Right hindlimb (tissue), 1 donor: ENCODE data around the gene PRSS33.

ENCODE experiments used
- DNase-seq: peaks from one replicate; pipeline ENCODE4 v3.0.0-alpha.2; 2018

The PRSS33 gene, protein sequence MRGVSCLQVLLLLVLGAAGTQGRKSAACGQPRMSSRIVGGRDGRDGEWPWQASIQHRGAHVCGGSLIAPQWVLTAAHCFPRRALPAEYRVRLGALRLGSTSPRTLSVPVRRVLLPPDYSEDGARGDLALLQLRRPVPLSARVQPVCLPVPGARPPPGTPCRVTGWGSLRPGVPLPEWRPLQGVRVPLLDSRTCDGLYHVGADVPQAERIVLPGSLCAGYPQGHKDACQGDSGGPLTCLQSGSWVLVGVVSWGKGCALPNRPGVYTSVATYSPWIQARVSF

DNA sequence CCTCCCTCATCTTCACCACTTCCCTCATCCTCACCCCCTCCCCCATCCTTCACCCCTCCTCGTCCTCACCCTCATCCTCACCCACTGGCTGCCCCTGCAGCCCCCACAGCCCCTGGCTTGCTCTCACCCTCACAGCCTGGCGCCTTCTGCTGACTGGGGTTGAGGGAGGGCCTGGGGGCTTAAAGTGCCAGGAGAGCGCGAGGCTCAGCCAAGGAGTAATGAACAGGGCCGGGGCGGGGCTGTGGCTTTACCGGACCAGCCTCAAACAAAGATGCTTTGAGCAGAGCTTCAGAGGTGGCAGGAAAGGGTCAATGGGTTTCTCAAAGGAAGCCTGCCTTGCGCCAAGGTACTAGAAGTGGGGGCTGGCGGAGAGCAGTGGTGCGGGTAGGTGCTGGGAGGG, at the start of gene PRSS33:
PRSS33 (minus strand) TSS at position 155 of the 400 bp plus-strand sequence. CDS start 1,013 bp downstream, outside the sequence.
- peak; percentile 17 for DNase-seq

DNA sequence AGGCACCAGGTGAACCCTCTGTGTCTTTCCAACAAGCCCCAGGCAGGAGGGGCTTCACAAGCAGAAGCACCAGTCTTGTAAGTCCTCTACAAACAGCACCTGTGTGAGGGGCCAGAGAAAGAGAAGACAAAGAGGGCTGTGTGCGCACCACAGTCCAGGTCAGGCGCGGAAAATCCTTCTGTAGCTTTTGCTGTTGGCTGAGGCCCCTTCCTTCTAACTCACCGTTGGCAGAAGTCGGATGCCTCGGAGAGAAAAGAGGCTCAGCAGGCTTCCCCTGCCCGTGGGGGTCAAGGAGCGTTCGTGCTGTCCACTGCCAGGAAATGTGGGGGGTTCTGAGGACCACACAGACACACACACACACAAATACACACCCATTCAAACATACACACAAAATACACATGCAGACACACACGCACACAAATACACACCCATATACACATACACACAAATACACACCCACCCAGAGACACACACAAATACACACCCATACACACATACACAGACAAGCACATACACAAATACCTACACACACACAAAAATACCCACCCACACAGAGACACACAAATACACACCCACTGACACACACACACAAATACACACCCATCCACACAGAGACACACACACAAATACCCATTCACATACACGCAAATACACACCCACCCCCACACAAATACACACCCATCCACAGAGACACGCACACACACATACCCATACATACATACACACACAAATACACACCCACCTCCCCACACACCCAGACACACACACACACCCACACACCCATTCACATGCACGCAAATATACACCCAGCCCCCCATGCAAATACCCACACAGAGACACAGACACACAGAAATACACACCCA, 49.5 kb upstream of the PRSS33 start:
- DNase-seq, result no peak

DNA sequence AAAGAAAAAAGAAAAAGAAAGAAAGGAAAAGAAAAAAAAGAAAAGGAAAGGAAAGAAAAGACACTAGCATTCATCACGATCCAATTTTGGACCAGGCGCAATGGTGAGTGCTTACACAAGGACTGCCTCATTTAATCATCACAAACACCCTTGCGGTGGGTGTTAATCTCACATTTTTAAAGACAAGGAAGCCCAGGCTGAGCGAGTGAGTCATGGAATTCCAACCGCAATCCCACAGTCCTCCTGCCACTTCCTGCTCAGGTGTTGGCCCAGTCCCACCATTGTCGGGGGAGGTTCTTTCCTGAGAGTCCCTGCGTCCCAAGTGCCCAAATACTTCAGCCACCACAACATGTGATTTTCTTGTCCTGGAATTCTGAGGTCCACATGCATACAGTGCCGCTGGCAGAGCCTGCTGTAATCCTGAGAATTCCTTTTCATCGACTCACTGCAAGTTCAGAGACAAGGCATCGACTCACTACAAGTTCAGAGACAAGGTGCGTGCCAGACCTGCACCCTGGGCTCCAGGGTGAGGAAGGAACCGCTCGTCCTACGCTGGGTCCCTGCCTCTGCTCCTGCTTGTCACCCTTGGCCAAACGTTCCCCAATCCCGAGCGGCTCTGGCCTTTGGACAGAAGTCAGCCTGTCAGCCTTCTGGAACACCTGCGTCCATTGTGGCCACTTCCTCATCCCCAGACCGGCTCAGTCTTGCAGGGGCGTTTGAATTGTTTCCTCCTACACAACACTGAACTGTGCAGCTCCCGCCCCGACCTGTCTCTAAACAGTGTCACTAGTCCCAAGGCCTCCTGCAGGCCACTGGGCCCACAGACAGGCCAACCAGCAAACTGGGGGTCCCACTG, 48.5 kb upstream of the PRSS33 start:
- no peak for DNase-seq

DNA sequence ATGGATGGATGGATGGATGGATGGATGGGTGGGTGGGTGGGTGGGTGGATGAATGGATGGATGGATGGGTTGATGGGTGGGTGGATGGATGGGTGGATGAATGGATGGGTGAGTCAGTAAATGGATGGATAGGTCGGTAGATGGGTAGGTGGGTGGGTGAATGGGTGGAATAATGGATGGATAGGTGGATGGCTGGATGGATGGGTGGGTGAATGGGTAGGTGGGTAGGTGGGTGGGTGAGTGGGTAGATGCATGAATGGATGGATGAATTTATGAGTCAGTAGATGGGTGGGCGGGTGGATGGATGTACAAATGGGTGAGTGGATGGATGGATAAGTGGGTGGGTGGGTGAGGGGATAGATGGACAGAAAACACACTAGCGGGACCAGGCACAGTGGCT, 47.6 kb upstream of the PRSS33 start:
- DNase-seq, result no peak

DNA sequence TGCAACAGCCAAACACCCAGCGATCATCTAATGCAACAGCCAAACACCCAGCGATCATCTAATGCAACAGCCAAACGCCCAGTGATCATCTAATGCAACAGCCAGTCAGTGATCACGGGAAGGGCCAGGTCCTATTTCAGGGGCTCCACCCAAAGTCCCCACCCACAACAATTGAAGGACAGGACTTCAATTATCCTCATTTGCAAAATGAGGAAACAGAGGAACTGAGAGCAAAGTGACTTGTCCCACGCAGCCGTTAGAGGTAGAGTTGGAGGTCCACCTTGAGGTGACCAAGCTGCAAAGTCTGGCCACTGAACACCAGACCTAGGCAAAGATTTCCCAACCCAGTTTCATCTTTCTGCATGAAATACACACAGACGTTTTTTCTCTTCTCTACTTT, 46.4 kb upstream of the PRSS33 start:
- no peak for DNase-seq

DNA sequence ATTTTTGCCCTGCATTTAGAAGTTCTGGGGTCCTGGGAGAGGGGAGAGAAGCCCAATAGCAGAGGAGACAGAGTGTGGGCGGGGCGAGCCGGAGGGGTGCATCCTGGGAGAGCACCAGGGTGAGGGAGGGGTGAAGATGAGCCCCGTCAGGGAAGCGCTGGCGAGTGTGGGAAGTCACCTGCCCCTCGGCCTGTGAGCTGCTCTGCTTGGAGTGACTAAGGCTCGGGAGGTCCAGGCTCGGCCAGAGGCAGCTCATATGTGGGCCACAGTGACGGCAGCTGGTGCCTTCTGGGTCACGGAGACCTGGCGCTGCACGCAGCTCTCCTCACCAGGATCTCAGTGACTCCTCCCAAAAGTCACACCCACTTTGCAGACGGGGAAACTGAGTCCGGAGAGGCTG, 43.8 kb upstream of the PRSS33 start:
- DNase-seq, result no peak

DNA sequence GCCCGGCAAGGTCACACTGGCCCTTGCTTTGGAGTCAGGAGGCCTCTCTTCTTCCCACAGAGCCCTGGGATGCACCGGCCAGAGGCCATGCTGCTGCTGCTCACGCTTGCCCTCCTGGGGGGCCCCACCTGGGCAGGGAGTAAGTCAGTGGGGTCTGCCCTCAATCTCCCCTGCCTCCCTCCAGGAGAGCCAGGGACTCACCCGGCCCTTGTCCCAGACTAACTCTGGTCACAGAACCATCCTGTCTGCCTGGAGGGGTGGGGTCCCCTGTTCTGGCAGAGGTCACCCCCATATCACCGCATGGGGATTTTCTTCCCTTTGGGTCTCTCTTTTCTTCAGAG, 43.0 kb upstream of the PRSS33 start:
- DNase-seq, result no peak

DNA sequence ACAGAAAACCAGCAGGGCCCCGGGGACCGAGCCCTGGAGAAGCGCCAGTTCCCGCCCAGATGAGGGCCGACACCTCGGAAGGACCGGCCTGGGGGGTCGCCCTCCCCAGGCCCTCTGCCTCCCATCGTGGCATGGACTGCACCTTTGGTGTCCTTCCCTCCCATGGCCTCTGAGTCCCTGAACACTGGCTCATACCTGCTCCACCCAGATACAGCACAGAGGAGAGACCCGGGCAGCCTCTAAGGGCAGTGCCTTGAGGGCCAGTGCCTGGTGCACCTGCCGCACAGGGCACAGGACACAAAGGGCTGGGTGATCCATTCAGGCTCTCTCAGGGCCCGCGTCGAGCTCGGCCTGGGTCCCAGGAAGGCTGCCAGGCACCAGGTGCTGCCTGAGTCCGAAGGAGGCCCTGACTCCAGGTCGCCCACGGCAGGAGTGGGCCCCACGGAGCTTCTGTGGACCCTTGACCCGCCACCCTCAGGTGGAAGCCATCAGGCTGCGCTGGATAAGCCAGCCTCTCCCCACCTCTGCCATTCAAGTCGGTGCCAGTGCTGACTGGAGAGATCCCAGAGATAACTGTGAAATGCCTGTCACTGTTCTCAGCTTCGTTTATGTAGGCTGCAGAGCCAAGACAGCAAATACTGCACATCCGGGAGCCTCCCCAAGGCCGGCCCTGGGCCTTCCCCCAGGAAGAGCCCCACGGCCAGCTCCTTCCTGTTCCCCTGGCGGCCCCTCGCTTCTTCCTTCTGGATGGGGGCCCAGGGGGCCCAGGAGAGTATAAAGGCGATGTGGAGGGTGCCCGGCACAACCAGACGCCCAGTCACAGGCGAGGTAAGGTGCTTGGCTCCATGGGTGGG, 42.4 kb upstream of the PRSS33 start, which contains the start of gene ZG16B:
ZG16B (plus strand) TSS at position 803 of the 854 bp plus-strand sequence. CDS start 139 bp downstream, outside the sequence.
- no peak for DNase-seq

DNA sequence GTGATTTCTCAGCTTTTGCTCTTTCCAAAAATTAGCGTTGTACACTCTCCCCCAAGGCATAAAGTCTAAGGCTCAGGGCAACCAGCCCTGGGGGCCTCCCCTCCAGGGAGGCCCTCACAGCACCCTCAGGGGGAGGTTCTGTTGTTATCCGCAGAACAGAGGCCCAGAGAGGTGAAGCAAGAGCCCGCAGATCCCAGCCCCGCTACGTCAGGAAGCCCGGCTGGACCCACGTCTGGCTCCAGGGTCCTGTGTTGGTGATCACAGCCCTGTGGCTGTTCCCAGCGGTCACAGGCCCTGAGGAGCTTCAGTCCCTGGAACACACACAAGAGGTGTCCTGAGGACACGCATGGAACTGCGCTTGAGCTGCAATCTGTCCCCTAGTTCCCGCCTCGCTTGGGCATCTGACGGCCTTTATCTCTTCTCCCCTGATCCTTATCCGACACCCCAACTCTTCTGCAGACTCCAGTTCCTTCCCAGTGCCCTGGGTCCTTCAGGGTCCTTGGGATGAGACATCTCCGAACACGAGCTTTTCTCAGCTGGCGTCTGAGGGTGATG, 41.6 kb upstream of the PRSS33 start:
- no peak for DNase-seq

DNA sequence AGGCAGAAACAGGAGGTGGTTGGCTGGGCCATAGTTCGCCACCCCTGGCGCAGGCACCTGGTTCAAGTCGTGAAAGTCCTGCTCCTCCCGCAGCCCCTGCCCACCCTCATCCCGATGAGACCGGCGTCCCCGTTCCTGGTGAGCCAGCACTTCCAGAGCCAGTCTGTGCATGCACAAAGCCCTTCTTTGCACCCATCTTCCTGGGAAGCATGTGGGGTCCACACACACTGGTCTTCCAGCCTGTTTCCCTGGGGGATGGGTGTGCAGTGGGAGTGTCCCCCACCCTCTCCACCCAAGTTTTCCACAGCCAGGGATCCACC, 41.1 kb upstream of the PRSS33 start:
- DNase-seq, result no peak

DNA sequence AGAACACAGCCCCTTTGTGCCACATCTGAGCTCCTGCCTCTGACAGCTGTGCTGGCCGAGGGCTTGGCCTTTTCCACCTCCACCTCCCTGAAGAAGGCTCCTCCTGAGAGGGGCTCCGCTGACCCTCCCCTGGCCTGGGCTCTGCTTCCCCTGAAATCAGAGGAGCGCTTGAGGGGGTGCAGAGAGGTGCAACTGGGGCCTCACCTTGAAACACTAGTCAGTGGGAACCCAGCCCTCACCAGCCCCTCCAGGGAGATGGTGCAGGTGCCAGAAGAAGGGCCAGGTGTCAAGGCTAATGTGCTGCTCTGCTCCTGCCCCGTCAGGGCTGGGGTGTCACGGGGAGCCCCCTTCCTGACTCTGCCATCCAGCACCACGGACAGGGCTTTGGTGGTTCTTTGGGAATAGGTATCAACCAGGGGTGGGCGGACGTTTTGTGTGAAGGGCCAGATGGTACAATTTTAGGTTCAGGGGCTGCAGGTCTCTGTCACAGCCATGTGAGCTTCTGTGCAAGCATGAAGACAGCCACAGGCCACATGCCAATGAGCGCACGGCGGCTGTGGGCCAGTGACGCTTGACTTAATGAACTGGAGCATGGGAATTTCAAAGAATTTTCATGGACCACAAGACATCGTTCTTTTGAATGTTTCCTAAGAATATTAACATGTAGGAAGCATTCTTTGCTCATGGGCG, 40.6 kb upstream of the PRSS33 start:
- peak; percentile 11 for DNase-seq

DNA sequence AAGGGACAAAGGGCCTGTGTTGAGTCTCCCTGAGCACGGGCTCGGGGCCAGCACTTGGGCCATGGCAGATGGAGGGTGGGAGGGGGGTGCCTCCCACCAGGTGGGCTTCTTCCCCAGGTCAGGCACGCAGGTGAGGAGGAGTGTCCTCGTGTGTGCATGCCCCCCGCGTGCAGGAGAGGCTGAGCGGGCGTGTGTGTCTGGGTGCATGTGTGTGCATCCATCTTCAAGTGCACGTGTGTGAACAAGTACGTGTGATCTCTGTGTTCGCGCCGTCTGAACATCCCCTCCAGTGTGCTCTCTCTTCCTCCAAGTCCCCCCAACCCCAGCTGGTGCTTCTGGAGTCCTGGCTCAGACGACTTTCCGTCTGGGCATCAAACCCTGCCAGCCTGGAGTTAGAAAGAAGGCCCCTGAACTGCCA, 40.0 kb upstream of the PRSS33 start:
- peak; percentile 16 for DNase-seq

DNA sequence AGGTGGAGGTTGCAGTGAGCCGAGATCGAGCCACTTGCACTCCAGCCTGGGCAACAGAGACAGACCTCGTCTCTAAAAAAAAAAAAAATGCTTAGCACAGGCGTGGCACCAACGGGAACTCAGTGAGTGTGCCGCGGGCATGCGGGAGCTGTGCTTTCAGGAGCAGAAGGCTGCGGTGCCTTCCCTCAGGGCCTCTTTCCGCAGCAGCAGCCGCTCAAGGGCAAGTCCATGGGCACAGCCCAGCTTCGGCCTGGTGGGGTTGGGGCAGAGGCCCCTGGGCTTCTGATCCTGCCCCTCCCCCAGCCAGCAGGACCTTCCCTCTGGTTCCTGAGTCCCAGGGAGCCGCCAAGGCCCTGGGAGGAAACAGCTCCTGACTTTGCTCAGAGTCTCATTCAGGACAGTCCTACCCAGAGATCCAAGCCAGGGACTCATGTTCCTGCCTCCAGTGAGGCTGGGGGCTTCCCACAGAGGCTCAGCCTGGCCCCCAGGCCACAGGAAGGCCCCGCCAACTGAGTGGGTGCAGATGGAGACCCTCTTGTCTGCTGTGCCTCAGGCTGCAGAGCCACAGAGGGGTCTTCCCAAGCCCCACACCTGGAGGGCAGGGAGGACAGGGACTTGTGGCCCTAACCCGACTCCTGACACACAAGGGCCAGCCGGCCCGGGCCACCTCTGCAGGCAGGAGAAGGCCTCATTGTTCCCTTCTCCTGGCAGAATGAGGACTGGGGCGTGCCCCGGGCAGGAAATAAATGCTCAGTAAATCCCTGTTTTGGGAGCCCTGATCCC, 39.4 kb upstream of the PRSS33 start:
- peak; percentile 6 for DNase-seq

DNA sequence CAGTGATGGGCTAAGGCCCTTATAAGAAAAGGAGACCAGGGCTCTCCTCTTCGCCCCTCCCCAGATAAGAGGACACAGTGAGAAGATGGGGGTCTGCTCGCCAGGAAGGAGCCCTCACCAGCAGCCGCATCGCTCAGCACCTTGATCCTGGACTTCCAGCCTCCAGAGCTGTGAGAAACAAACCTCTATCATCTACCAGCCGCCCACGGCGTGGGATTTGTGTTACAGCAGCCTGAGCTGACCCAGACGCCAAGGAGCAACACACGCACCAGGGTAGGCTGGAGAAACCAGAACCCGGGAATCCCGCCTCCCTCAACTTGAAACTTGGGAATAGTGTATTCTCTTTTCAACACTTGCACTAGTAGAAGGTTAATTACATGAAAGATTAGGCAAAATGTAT, 38.5 kb upstream of the PRSS33 start:
- peak; percentile 9 for DNase-seq

DNA sequence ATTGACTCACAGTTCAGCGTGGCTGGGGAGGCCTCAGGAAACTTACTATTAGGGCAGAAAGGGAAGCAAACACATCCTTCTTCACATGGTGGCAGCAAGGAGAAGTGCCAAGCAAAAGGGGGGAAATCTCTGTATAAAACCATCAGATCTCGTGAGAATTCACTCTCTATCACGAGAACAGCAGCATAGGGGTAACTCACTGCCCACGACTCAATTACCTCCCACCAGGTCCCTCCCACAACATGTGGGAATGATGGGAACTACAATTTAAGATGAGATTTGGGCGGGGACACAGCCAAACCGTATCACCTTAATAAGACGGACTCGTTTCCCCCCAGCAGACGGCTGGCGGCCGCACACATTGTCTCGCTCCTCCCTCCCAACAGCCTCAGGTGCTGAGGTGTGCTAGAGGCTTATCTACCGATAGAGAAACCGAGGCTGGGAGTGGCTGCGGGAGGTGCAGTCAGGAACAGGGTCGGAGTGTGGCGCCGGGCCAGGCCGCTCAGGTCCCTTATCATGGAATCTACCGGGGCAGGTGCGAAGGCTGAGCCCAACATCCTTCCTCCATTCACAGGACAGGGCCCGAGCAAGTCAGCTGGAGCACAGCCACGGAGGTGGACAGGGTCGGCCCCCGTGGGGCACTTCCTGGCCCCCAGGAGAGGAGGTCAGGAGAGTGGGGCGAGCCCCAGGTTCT, 37.8 kb upstream of the PRSS33 start:
- peak; percentile 9 for DNase-seq

DNA sequence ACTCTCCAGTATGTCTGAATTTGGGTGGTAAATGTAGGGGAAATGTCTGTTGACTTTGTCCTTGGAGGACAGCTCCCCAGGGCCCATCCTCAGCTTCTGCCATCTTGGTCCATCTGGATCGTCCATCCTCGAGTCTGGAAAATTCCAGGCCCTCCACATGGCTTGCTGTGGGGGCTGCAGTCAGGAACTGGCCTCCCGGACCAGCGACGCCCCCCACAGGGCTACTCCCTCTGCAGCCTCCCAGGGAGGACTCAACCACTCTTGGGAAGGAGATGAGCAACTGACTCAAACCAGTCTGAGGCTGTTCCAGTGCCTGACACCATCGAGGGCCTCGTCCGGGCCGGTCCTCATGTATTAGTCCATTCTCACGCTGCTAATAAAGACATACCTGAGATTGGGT, 37.3 kb upstream of the PRSS33 start:
- peak; percentile 1 for DNase-seq

DNA sequence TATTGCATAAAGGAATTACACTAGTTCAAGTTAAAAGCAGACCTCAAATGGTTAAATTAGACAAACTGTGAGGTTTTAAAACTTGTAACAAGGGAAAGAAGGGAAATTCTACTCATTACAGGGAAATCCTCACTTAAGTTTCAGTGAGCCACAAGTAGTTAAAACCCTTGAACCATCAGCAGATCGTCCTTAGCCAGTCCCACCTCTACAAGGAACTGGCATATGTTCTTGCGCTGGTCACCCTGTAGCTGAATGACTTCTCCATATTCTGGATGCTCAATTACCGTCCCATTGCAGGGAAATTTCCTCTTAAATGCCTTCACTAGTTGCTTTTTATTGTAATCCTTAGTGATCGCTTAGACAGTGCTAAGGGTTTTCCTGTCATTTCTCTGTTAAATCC, 35.1 kb upstream of the PRSS33 start:
- no peak for DNase-seq

DNA sequence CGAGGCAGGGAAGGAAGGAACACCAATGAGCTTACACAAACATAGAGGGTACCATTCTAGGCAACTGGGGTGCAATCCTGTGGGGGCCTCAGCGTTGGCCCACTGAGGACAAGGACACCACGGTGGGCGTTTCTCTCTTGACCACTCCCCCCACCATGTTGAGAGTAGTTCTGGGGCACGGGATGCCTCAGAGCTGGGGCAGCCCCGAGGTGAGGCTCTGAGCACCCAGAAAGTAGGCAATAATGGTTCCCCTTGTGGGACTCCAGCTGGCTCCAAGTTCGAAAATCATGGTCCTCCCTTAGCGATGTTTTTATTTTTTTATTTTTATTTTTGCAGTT, 34.8 kb upstream of the PRSS33 start:
- no peak for DNase-seq

DNA sequence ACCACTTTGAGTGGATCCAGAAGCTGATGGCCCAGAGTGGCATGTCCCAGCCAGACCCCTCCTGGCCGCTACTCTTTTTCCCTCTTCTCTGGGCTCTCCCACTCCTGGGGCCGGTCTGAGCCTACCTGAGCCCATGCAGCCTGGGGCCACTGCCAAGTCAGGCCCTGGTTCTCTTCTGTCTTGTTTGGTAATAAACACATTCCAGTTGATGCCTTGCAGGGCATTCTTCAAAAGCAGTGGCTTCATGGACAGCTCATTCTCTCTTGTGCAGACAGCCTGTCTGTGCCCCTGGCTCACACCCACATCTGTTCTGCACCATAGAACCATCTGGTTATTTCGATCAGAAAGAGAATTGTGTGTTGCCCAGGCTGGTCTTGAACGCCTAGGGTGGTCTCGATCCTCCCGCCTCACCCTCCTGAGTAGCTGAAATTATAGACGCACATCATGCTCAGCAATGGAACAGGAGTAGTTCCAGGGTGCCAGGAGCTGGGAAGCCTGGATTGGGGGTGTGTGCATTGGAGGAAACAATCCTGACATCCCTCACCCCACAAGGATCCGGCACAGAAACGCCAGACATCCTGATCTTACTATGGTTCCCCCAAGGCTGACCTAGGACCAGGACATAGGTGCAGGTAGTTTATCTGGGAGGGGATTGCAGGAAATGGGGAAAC, 34.3 kb upstream of the PRSS33 start:
- no peak for DNase-seq
